HepG2 (cell line): ENCODE measurements around the gene FIZ1. TPM values are rescaled to one million over a fixed set of nuclear protein-coding genes. Genes with fewer than 3 reads are reported as not detected.

Experiments used
- CHCHD3 ChIP-seq: sonication (generic); formaldehyde crosslinking; IDR thresholded peaks from 2 replicates; pipeline ENCODE4 v1.8.0; 2022; ENCODE audit warnings: mild to moderate bottlenecking, missing genetic modification reagents, moderate library complexity
- FOXC1 ChIP-seq: sonication (generic); formaldehyde crosslinking; IDR thresholded peaks from 2 replicates; pipeline ENCODE4 v1.8.0; 2022; ENCODE audit warnings: mild to moderate bottlenecking, missing genetic modification reagents, borderline replicate concordance
- HDAC1 ChIP-seq: sonication (generic); formaldehyde crosslinking; IDR thresholded peaks from 2 replicates; pipeline ENCODE4 v1.5.1; 2020; ENCODE audit warnings: mild to moderate bottlenecking, missing genetic modification reagents
- HES4 ChIP-seq: sonication (generic); formaldehyde crosslinking; IDR thresholded peaks from 2 replicates; pipeline ENCODE4 v1.9.0; 2021; ENCODE audit warnings: mild to moderate bottlenecking, missing genetic modification reagents, borderline replicate concordance
- SAFB2 ChIP-seq: sonication (generic); formaldehyde crosslinking; IDR thresholded peaks from 2 replicates; pipeline ENCODE4 v1.5.1; 2020; ENCODE audit warnings: missing genetic modification reagents, low read depth, mild to moderate bottlenecking, borderline replicate concordance
- ZC3H13 ChIP-seq: sonication (generic); formaldehyde crosslinking; IDR thresholded peaks from 2 replicates; pipeline ENCODE4 v1.8.1; 2023; ENCODE audit warnings: mild to moderate bottlenecking, missing genetic modification reagents, moderate library complexity
- ZEB1 ChIP-seq: IDR thresholded peaks from 2 replicates; pipeline ENCODE4 v1.6.1; 2012; ENCODE audit warnings: mild to moderate bottlenecking, low read depth, inconsistent platforms; ENCODE audit not compliant: insufficient replicate concordance
- ZNF275 ChIP-seq: sonication (generic); formaldehyde crosslinking; IDR thresholded peaks from 2 replicates; pipeline ENCODE4 v1.8.0; 2022; ENCODE audit warnings: missing genetic modification reagents, mild to moderate bottlenecking, inconsistent platforms, borderline replicate concordance
- ZNF281 ChIP-seq: sonication (generic); formaldehyde crosslinking; IDR thresholded peaks from 2 replicates; pipeline ENCODE4 v1.4.0; 2020; ENCODE audit warnings: missing genetic modification reagents, borderline replicate concordance
- ZNF354B ChIP-seq: sonication (generic); formaldehyde crosslinking; IDR thresholded peaks from 2 replicates; pipeline ENCODE4 v1.8.0; 2022; ENCODE audit warnings: mild to moderate bottlenecking, missing genetic modification reagents
- ZNF781 ChIP-seq: sonication (generic); formaldehyde crosslinking; IDR thresholded peaks from 2 replicates; pipeline ENCODE4 v1.5.1; 2020; ENCODE audit warnings: borderline replicate concordance, mild to moderate bottlenecking, missing genetic modification reagents; ENCODE audit errors: not compliant biosample characterization
- polyA plus RNA-seq, 8 experiments: library from polyadenylated mRNA; depleted of rRNA in 3 of 8; stranded (reverse) in 7 of 8; unstranded in 1 of 8; fragments of >200 nt; fragmentation: Illumina TruSeq in 4 of 8; extraction: Trizol in 4 of 8; gene quantifications; 2 replicates each; pipeline versions ENCODE4 v1.2.1 to v1.2.3, GENCODE V29; 2011 to 2016; ENCODE audit warnings: low read depth in 4 of 8, missing spikeins in 1 of 8, mixed read lengths in 1 of 8; ENCODE audit not compliant: insufficient read depth in 1 of 8
- total RNA-seq, 5 experiments: library from RNA; depleted of rRNA; stranded (reverse); fragments of >200 nt; fragmentation: Illumina TruSeq; extraction: Trizol; gene quantifications; 2 replicates each; pipeline ENCODE4 v1.2.3, GENCODE V29; 2016; ENCODE audit warnings: low read depth in 1 of 5
- TF ChIP-seq, protein P1 (sequence below), 2 experiments: sonication (generic) in 1 of 2; formaldehyde crosslinking in 1 of 2; IDR thresholded peaks; 2 replicates each; pipeline versions ENCODE4 v1.6.1 to v1.9.0; 2014 to 2022; ENCODE audit warnings: antibody characterized with exemption in 1 of 2, borderline replicate concordance in 1 of 2, inconsistent platforms in 1 of 2, low read depth in 1 of 2, missing genetic modification reagents in 1 of 2
- TF ChIP-seq, protein P2 (sequence below): sonication (generic); formaldehyde crosslinking; IDR thresholded peaks from 2 replicates; pipeline ENCODE4; 2020; ENCODE audit warnings: missing genetic modification reagents, mild to moderate bottlenecking, borderline replicate concordance

Gene FIZ1
- total and polyA plus RNA-seq, 2 of the 13 experiments (the other 11 are each of a cell fraction or from before 2014, with no cell fraction given): 3.6 to 5.9 TPM

- TF ChIP-seq ZNF281 (CRISPR knock-in tag) (no peak), ZNF275 (CRISPR knock-in tag) (no peak), FOXC1 (CRISPR knock-in tag) (no peak), HDAC1 (CRISPR knock-in tag) (peak; percentile 39), ZNF354B (no peak), SAFB2 (CRISPR knock-in tag) (no peak), ZEB1 (peak; percentile 27), ZC3H13 (CRISPR knock-in tag) (no peak), CHCHD3 (CRISPR knock-in tag) (no peak), HES4 (CRISPR knock-in tag) (no peak), ZNF781 (CRISPR knock-in tag) (no peak)
- TF ChIP-seq, protein P1, sequence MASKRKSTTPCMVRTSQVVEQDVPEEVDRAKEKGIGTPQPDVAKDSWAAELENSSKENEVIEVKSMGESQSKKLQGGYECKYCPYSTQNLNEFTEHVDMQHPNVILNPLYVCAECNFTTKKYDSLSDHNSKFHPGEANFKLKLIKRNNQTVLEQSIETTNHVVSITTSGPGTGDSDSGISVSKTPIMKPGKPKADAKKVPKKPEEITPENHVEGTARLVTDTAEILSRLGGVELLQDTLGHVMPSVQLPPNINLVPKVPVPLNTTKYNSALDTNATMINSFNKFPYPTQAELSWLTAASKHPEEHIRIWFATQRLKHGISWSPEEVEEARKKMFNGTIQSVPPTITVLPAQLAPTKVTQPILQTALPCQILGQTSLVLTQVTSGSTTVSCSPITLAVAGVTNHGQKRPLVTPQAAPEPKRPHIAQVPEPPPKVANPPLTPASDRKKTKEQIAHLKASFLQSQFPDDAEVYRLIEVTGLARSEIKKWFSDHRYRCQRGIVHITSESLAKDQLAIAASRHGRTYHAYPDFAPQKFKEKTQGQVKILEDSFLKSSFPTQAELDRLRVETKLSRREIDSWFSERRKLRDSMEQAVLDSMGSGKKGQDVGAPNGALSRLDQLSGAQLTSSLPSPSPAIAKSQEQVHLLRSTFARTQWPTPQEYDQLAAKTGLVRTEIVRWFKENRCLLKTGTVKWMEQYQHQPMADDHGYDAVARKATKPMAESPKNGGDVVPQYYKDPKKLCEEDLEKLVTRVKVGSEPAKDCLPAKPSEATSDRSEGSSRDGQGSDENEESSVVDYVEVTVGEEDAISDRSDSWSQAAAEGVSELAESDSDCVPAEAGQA (IDR thresholded peaks at IDR 0.05; ENCODE audit: low read depth): 0 out of 2 replicates have a peak, but pooled peaks have one; percentile 44
- TF ChIP-seq, protein P1 (CRISPR knock-in tag; IDR thresholded peaks at IDR 0.05; ENCODE audit: borderline replicate concordance): no peak
- TF ChIP-seq, protein P2, sequence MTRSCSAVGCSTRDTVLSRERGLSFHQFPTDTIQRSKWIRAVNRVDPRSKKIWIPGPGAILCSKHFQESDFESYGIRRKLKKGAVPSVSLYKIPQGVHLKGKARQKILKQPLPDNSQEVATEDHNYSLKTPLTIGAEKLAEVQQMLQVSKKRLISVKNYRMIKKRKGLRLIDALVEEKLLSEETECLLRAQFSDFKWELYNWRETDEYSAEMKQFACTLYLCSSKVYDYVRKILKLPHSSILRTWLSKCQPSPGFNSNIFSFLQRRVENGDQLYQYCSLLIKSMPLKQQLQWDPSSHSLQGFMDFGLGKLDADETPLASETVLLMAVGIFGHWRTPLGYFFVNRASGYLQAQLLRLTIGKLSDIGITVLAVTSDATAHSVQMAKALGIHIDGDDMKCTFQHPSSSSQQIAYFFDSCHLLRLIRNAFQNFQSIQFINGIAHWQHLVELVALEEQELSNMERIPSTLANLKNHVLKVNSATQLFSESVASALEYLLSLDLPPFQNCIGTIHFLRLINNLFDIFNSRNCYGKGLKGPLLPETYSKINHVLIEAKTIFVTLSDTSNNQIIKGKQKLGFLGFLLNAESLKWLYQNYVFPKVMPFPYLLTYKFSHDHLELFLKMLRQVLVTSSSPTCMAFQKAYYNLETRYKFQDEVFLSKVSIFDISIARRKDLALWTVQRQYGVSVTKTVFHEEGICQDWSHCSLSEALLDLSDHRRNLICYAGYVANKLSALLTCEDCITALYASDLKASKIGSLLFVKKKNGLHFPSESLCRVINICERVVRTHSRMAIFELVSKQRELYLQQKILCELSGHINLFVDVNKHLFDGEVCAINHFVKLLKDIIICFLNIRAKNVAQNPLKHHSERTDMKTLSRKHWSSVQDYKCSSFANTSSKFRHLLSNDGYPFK (CRISPR knock-in tag): no peak
These were observed 12.2 kb downstream of the FIZ1 start (continued) for GRCh38 chr19:55586976-55587668.
